GM19099 (cell line): Measurements from ENCODE around the gene PTAFR.

Source experiments
- POLR2A ChIP-seq: IDR thresholded peaks from 3 replicates; pipeline ENCODE4 v1.6.1; 2011; ENCODE audit warnings: low read depth; ENCODE audit not compliant: insufficient read length; ENCODE audit errors: extremely low read depth

PTAFR gene

DNA sequence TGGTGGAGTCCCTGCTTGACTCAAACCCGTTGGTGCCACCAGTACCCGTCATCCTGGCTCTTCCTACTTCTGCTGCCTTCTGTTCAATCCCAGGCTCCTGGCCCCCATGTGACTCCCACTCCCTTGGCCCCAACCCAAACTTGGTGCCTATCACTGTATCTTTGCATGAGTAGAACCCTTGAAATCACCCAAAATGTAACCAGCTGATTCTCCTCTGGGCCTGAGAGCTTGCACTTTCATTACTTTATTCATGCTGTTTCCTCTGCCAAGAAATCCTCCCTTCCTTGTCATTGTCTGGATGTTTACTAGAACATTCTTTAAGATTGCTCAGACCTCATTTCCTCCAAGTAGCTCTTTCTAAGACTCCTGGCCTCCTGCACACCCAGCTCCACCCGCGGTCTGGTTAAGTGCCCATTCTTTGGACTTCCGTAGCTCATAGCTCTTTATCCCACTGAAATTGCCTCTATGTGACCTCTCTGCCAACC is 15.7 kb downstream of the PTAFR start:
- no peak for TF ChIP-seq POLR2A

DNA sequence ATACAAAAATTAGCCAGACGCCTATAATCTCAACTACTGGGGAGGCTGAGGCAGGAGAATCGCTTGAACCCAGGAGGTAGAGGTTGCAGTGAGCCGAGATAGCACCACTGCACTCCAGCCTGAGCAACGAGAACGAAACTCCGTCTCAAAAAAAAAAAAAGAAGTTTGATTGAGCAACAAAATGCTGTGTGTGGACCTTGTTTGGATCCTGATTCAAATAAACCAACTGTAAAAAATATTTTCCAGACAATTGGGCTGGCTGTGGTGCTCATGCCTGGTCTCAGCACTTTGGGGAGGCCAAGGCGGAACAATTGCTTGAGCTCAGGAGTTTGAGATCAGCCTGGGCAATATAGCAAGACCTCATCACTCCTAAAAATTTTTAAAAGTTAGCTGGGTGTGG is 16.8 kb downstream of the PTAFR start:
- TF ChIP-seq POLR2A, result no peak

- no peak for TF ChIP-seq POLR2A
Observed at GRCh38 chr1:28159243-28159642, 17.2 kb downstream of the PTAFR start.

GRCh38 chr1:28157894-28158293 is 18.6 kb downstream of the PTAFR start:
- no peak for TF ChIP-seq POLR2A

DNA sequence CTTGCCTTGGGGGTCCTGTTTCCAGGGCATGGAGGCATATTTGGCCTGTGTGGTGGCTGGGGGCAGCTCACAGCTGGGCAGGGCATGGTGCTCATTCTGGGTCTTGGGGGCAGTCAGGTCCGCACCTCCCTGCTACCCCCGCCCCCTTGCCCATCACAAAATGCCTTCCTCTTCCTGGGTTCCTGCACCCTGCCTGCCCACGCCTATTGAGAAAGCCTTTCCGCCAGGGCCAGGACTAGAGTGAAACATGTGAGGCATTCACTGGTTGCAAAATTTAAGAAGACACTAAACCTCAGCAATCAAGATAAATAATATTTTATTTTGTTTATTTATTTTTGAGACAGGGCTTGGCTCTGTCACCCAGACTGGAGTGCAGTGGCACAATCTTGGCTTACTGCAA is 19.7 kb downstream of the PTAFR start:
- no peak for TF ChIP-seq POLR2A

DNA sequence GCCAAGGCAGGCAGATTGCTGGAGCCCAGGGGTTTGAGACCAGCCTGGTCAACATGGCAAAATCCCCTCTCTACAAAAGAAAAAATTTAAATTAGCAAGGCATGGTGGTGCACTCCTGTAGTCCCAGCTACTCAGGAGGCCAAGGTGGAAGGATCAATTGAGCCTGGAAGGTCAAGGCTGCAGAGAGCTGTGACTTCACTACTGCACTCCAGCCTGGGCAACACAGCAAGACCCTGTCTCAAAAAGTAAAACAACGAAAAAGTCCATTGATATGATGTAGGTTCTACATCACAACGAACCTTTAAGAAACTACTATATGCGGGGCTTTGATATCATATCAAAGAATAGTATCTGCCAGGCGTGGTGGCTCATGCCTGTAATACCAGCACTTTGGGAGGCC is 20.9 kb downstream of the PTAFR start:
- no peak for TF ChIP-seq POLR2A

DNA sequence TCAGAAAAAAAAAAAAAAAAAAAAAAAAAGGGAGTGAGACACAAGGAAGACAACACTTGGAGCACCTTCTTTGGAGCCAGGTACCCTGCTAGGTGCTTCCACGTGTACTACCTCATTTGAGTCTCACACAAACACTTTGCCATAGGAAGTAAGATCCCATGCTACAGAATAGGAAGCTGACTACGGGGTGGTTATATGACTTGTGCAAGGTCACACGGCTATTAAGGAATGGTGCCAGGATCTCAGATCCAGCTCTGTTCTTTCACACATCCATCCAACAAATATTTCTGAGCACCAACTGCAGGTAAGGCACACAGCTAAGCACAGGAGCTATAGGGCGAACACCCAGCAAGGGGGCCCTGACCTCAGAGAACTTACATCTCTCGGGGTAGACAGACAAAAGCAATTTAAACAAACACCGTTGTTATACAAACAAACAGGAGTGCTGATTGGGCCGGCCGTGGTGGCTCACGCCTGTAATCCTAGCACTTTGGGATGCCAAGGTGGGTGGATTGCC is 22.4 kb downstream of the PTAFR start:
- TF ChIP-seq POLR2A, result no peak

- no peak for TF ChIP-seq POLR2A
Observed at GRCh38 chr1:28150125-28150780, 26.2 kb downstream of the PTAFR start.

DNA sequence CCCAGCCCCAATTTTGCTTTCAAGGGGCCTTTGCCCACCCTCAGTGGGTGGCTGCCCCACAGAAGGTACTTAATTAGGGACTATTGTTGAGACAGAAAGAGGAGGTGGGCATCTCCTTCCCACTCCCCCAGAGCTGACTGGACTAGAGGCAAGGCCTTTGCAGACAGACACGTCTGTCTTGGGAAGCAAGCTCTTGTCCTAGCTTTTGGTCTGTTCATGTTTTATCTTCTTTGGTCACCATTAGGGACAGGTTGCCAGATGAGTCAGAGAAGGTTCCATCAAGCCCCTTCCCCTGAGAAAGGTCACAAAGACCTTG is 27.7 kb downstream of the PTAFR start:
- TF ChIP-seq POLR2A, result no peak

DNA sequence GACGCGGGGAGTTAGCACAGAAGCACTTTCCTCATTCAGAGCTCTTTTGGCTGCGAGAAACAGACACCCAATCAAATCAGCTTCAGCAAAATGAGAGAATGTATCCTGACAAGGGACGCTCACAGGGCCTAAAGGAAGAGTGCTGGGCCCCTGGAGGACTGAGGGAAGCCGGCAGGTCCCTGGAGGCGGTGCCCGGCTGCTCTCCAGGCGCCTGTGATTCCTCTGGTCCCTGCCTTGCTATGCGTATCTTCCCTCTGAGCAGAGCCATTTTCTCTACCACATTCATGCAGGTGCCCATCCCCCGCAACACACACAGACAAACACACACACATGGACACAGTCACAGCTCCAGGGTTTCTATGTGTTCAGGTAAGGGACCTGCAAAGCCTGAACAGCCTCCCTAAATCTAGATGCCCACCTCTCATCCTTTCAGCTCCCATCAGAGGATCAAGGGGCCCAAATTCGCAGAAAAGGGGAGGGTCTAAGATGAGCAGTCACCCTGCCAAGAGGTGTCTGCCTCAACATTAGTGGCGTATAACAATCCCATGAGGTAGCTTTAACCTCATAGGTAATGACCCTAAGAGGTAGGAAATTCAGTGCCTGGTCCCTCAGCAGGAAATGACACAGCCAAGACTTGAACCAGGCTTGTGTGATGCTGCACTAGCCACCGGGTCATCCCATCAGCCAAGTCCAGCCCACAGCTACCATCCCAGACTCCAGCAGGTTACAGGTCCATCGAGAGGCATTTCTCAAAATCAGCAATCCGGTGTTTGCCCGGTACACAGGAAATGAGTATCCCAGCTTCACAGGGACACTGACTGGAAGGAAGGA is 29.0 kb downstream of the PTAFR start:
- TF ChIP-seq POLR2A, result no peak

DNA sequence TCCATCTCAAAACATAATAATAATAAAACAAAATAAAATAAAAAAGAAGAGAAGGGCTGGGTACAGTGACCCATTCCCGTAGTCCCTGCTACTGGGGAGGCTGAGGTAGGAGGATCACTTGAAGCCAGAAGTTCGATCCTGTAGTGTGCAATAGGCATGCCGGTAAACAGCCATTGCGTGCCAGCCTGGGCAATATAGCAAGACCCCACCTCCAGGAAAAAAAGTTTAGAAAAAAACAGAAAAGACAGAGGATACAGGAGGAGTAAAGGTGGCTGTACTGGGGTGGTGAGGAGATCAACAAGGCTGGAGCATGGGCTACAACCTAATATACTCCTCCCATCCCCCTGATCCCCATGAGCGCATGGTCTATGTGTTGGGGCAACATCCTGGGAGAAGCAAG is 30.8 kb downstream of the PTAFR start:
- TF ChIP-seq POLR2A, result no peak

GRCh38 chr1:28144203-28145135 is 32.0 kb downstream of the PTAFR start:
- TF ChIP-seq POLR2A, result peak; percentile 29

DNA sequence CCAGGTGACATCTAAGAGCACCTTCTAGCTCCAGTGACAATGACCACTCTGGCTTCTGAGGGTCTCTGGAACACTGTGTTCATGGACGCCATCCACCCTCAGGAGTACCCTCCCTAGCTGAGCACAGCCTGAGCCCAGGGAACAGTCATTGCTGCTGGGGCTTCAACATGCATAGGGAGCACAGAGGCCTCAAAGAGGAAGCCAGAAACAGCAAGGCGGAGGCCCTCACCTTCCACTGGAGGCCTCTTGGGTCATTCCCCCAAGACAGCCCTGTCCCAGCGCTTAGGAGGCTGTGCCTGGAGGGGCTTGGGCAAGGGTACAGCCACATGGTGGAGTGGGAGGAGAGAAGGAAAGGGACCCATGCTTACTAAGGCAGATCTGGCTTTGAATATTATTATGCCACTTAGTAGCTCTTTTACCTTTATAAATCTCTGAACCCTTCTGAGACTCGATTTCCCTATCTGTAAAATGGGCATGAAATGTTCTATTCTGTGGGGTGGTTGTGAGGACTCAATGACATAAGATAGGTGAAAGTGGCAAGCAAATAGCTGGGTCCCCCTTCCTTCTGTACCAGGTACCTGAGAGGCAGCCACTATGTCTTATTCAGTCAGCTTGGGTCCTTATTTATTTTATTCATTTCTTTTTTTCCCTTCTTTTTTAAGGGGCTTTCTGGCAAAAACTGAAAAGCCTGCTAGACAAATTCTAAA is 32.8 kb downstream of the PTAFR start:
- TF ChIP-seq POLR2A, result no peak

DNA sequence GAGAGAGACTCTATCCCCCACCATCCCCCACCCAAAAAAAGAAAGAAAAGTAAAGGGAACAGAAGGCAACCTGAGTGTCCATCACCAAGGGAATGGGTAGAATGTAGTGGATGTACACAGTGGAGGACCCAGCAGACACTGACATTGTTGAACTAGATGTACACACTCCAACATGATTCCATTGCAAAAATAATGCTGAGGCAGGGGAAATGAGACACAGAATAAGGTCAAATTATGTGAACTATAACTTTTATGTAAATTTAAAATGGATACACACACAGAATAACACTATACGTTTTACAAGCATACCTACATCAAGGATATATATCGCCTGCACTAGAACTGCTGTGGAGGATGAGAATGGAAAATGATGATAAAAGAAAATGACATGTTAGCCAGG is 34.8 kb downstream of the PTAFR start:
- TF ChIP-seq POLR2A, result no peak
